Measurements from ENCODE around the gene CMYA5. TPM values are rescaled to one million over a fixed set of nuclear protein-coding genes. Genes with fewer than 3 reads are reported as not detected.

The CMYA5 gene
- total RNA-seq, 1 experiment from 2014 or later = not detected

- DNase-seq (ENCODE audit: low read depth) = no peak
- in situ Hi-C loops (cut with HindIII; ENCODE audit: low pct_unique_long_range_greater_than_20kb, low sequenced_read_pairs) = no loop called here
Observed at GRCh38 chr5:79842006-79842881, 152.6 kb downstream of the CMYA5 start.

GRCh38 chr5:79842991-79843390 lies 153.4 kb downstream of the CMYA5 start:
- in situ Hi-C loops (cut with HindIII; ENCODE audit: low pct_unique_long_range_greater_than_20kb, low sequenced_read_pairs) = no loop called here

GRCh38 chr5:79843450-79844388 lies 154.1 kb downstream of the CMYA5 start:
- DNase-seq (ENCODE audit: low read depth) = no peak
- in situ Hi-C loops (cut with HindIII; ENCODE audit: low pct_unique_long_range_greater_than_20kb, low sequenced_read_pairs) = no loop called here

More at GRCh38 chr5:79842991-79843390, 153.4 kb downstream of the CMYA5 start:
- no peak for DNase-seq (ENCODE audit: low read depth)

- DNase-seq (ENCODE audit: low read depth) = no peak
- in situ Hi-C loops (cut with HindIII; ENCODE audit: low pct_unique_long_range_greater_than_20kb, low sequenced_read_pairs) = no loop called here
Observed at GRCh38 chr5:79844571-79844970, 154.9 kb downstream of the CMYA5 start.

- peak; percentile 56 for DNase-seq (ENCODE audit: low read depth)
- in situ Hi-C loops (cut with HindIII; ENCODE audit: low pct_unique_long_range_greater_than_20kb, low sequenced_read_pairs) = no loop called here
Observed at GRCh38 chr5:79845448-79846197, 156.0 kb downstream of the CMYA5 start.

GRCh38 chr5:79846198-79846521 lies 156.5 kb downstream of the CMYA5 start:
- in situ Hi-C loops (cut with HindIII; ENCODE audit: low pct_unique_long_range_greater_than_20kb, low sequenced_read_pairs) = no loop called here
- no peak for DNase-seq (ENCODE audit: low read depth)

GRCh38 chr5:79847561-79847960 lies 157.9 kb downstream of the CMYA5 start:
- DNase-seq (ENCODE audit: low read depth) = no peak
- in situ Hi-C loops (cut with HindIII; ENCODE audit: low pct_unique_long_range_greater_than_20kb, low sequenced_read_pairs) = no loop called here

- DNase-seq (ENCODE audit: low read depth) = no peak
- in situ Hi-C loops (cut with HindIII; ENCODE audit: low pct_unique_long_range_greater_than_20kb, low sequenced_read_pairs) = no loop called here
Observed at GRCh38 chr5:79849061-79849460, 159.4 kb downstream of the CMYA5 start.

Other genes with a start within 250 kb of the CMYA5 start
- gene HOMER1, start 175.7 kb upstream of the CMYA5 start, total RNA-seq (2014; rRNA removed; shearing (Covaris generic); ENCODE audit: low replicate concordance) = 8.5 and 14.1 TPM in 2 replicates
- 9.7 and 10.0 TPM in 2 replicates for gene TENT2, start 77.4 kb upstream of the CMYA5 start, total RNA-seq (2014; rRNA removed; shearing (Covaris generic); ENCODE audit: low replicate concordance)

All from Caki2 (cell line).